SK-N-MC (cell line): ENCODE measurements around the gene C9.
"Not testable (repeated sequence)": the region's sequence is repeated elsewhere in the genome, so short reads cannot be mapped to it uniquely, and the experiment has no call there.

Source experiments
- DNase-seq: peaks from one replicate; pipeline ENCODE4 v3.0.0-alpha.2; 2011; ENCODE audit warnings: low read depth, low spot score
- H3K27ac ChIP-seq: fragments of 200-600 bp; sonication (generic); 2 replicates; pipeline ENCODE4 v1.5.1; 2016; ENCODE audit warnings: mixed run types
- H3K36me3 ChIP-seq: fragments of 200-600 bp; sonication (generic); 2 replicates; pipeline ENCODE4 v1.6.1; 2017; ENCODE audit warnings: antibody characterized with exemption, low read length, mixed read lengths; ENCODE audit not compliant: insufficient read depth
- H3K4me3 ChIP-seq: fragments of 200-600 bp; sonication (generic); 2 replicates; pipeline ENCODE4 v1.5.1; 2016
- H3K9ac ChIP-seq: fragments of 200-600 bp; sonication (generic); 2 replicates; pipeline ENCODE4 v1.8.0; 2017; ENCODE audit warnings: mixed run types, mixed read lengths; ENCODE audit not compliant: insufficient read length
- H3K9me3 ChIP-seq: fragments of 200-600 bp; sonication (generic); 2 replicates; pipeline ENCODE4 v1.6.1; 2017; ENCODE audit warnings: low read depth, mild to moderate bottlenecking, antibody characterized with exemption, low read length, moderate library complexity, mixed read lengths
- EZH2 ChIP-seq: fragments of 200-600 bp; sonication (generic); IDR thresholded peaks from one replicate; pipeline ENCODE4 v1.6.1; 2017; ENCODE audit warnings: antibody characterized with exemption
- FOXP2 ChIP-seq: optimal IDR thresholded peaks from 2 replicates; pipeline ENCODE3; 2011; ENCODE audit warnings: mild to moderate bottlenecking, moderate library complexity; ENCODE audit not compliant: insufficient read depth; ENCODE audit errors: extremely low read length, control extremely low read depth
- POLR2AphosphoS5 ChIP-seq: IDR thresholded peaks from 2 replicates; pipeline ENCODE4 v1.6.1; 2012; ENCODE audit warnings: mild to moderate bottlenecking, low read depth, low read length, borderline replicate concordance

C9 gene

GRCh38 chr5:39352951-39353350 lies 11.3 kb downstream of the C9 start:
- TF ChIP-seq FOXP2, result no peak
- TF ChIP-seq EZH2, result no peak
- TF ChIP-seq POLR2AphosphoS5, result no peak
- H3K9ac ChIP-seq, result no peak overlapping the region

GRCh38 chr5:39352170-39352569 lies 12.1 kb downstream of the C9 start:
- Histone ChIP-seq H3K9ac (no peak overlapping the region), H3K4me3 (no peak overlapping the region), H3K36me3 (no peaks in the 10 kb centered on the region), H3K27ac (no peak overlapping the region), H3K9me3 (no peaks in the 10 kb centered on the region)
- TF ChIP-seq FOXP2 (no peak), EZH2 (no peak), POLR2AphosphoS5 (no peak)
- no peak for DNase-seq

More at GRCh38 chr5:39352951-39353350, 11.3 kb downstream of the C9 start:
- no peak overlapping the region for H3K4me3 ChIP-seq
- H3K36me3 ChIP-seq, result no peaks in the 10 kb centered on the region
- no peaks in the 10 kb centered on the region for H3K9me3 ChIP-seq
- no peak overlapping the region for H3K27ac ChIP-seq
- DNase-seq, result no peak

GRCh38 chr5:39349484-39349883 lies 14.8 kb downstream of the C9 start:
- Histone ChIP-seq H3K9me3 (no peaks in the 10 kb centered on the region), H3K27ac (no peak overlapping the region), H3K4me3 (no peak overlapping the region), H3K36me3 (no peaks in the 10 kb centered on the region), H3K9ac (no peak overlapping the region)
- DNase-seq, result no peak
- no peak for TF ChIP-seq FOXP2
- no peak for TF ChIP-seq POLR2AphosphoS5
- TF ChIP-seq EZH2, result no peak

GRCh38 chr5:39342460-39342859 lies 21.8 kb downstream of the C9 start:
- TF ChIP-seq EZH2 (no peak), FOXP2 (no peak), POLR2AphosphoS5 (no peak)
- no peaks in the 10 kb centered on the region for H3K36me3 ChIP-seq
- H3K9ac ChIP-seq, result no peak overlapping the region
- DNase-seq, result no peak
- no peak overlapping the region for H3K4me3 ChIP-seq
- no peak overlapping the region for H3K27ac ChIP-seq
- no peaks in the 10 kb centered on the region for H3K9me3 ChIP-seq

GRCh38 chr5:39341896-39342295 lies 22.4 kb downstream of the C9 start:
- H3K4me3 ChIP-seq, result no peak overlapping the region
- DNase-seq, result no peak
- TF ChIP-seq POLR2AphosphoS5, result no peak
- TF ChIP-seq EZH2, result no peak
- TF ChIP-seq FOXP2, result no peak

GRCh38 chr5:39340506-39340905 lies 23.8 kb downstream of the C9 start:
- DNase-seq, result no peak
- Histone ChIP-seq H3K9ac (no peak overlapping the region), H3K36me3 (no peaks in the 10 kb centered on the region), H3K4me3 (no peak overlapping the region), H3K27ac (no peak overlapping the region), H3K9me3 (no peaks in the 10 kb centered on the region)
- TF ChIP-seq POLR2AphosphoS5 (no peak), EZH2 (no peak), FOXP2 (no peak)

More at GRCh38 chr5:39341896-39342295, 22.4 kb downstream of the C9 start:
- Histone ChIP-seq H3K9me3 (no peaks in the 10 kb centered on the region), H3K9ac (no peak overlapping the region), H3K27ac (no peak overlapping the region), H3K36me3 (no peaks in the 10 kb centered on the region)

- H3K4me3 ChIP-seq, result no peak overlapping the region
- H3K9me3 ChIP-seq, result no peaks in the 10 kb centered on the region
- no peaks in the 10 kb centered on the region for H3K36me3 ChIP-seq
- no peak overlapping the region for H3K9ac ChIP-seq
- no peak for TF ChIP-seq EZH2
- TF ChIP-seq FOXP2, result no peak
- no peak for TF ChIP-seq POLR2AphosphoS5
- H3K27ac ChIP-seq, result no peak overlapping the region
- DNase-seq, result no peak
Measured at GRCh38 chr5:39337252-39337915, 26.9 kb downstream of the C9 start.

GRCh38 chr5:39334296-39334695 lies 30.0 kb downstream of the C9 start:
- H3K4me3 ChIP-seq, H3K27ac ChIP-seq, H3K36me3 ChIP-seq, H3K9me3 ChIP-seq, H3K9ac ChIP-seq, DNase-seq: not testable (repeated sequence)

GRCh38 chr5:39333104-39333503 lies 31.2 kb downstream of the C9 start:
- Histone ChIP-seq H3K36me3 (no peaks in the 10 kb centered on the region), H3K9ac (no peak overlapping the region), H3K27ac (no peak overlapping the region), H3K4me3 (no peak overlapping the region), H3K9me3 (no peaks in the 10 kb centered on the region)
- no peak for DNase-seq
- TF ChIP-seq FOXP2 (no peak), POLR2AphosphoS5 (no peak), EZH2 (no peak)
